ENCODE data around the gene AKR1C4.

The AKR1C4 gene

GRCh38 chr10:5183923-5184322 lies 12.7 kb upstream of the AKR1C4 start:
- Histone ChIP-seq H3K27me3 (ENCODE audit: insufficient read depth, low read length, poor library complexity, severe bottlenecking) (no peaks in the 10 kb centered on the region), H3K79me2 (ENCODE audit: insufficient read depth, low read length) (no peaks in the 10 kb centered on the region), H2AFZ (ENCODE audit: low read length) (no peak overlapping the region), H4K20me1 (ENCODE audit: insufficient read depth, low read length, poor library complexity, severe bottlenecking) (no peaks in the 10 kb centered on the region), H3K9ac (ENCODE audit: low read depth, low read length, poor library complexity, severe bottlenecking) (no peak overlapping the region), H3K4me2 (ENCODE audit: low read depth, low read length, poor library complexity, severe bottlenecking) (no peak overlapping the region), H3K9me3 (ENCODE audit: insufficient read depth, low read depth, low read length) (peaks cover 5% of the 10 kb centered on the region; the same call in 1 of the 2 replicates), H3K36me3 (ENCODE audit: insufficient read depth, low read length) (no peaks in the 10 kb centered on the region), H3K9me2 (replicated peaks; ENCODE audit: low read depth, low read length) (no peaks in the 10 kb centered on the region), H3K4me1 (ENCODE audit: insufficient read depth, low read length, poor library complexity, severe bottlenecking) (no peaks in the 10 kb centered on the region), H3F3A (ENCODE audit: low read depth) (no peaks in the 10 kb centered on the region), H3K4me3 (ENCODE audit: low read length, poor library complexity, severe bottlenecking) (no peak overlapping the region)
- no peak for TF ChIP-seq EZH2phosphoT487 (IDR thresholded peaks at IDR 0.05; ENCODE audit: borderline replicate concordance)
- TF ChIP-seq CTCF (conservative IDR thresholded peaks at IDR 0.05; ENCODE audit: low read length) = no peak

- no peak for TF ChIP-seq EZH2phosphoT487 (IDR thresholded peaks at IDR 0.05; ENCODE audit: borderline replicate concordance)
- TF ChIP-seq CTCF (conservative IDR thresholded peaks at IDR 0.05; ENCODE audit: low read length) = no peak
- Histone ChIP-seq H3K4me2 (ENCODE audit: low read depth, low read length, poor library complexity, severe bottlenecking) (no peak within 1 kb of the TSS), H3K4me3 (ENCODE audit: low read length, poor library complexity, severe bottlenecking) (no peak within 1 kb of the TSS), H3K27me3 (ENCODE audit: insufficient read depth, low read length, poor library complexity, severe bottlenecking) (no peaks in the 10 kb centered on the region), H3K79me2 (ENCODE audit: insufficient read depth, low read length) (no peaks in the 10 kb centered on the region), H3K9ac (ENCODE audit: low read depth, low read length, poor library complexity, severe bottlenecking) (no peak within 1 kb of the TSS), H3K9me2 (replicated peaks; ENCODE audit: low read depth, low read length) (no peaks in the 10 kb centered on the region), H3K4me1 (ENCODE audit: insufficient read depth, low read length, poor library complexity, severe bottlenecking) (no peaks in the 10 kb centered on the region), H2AFZ (ENCODE audit: low read length) (no peak within 1 kb of the TSS), H3K9me3 (ENCODE audit: insufficient read depth, low read depth, low read length) (peaks cover 5% of the 10 kb centered on the region; the same call in 1 of the 2 replicates), H3F3A (ENCODE audit: low read depth) (no peaks in the 10 kb centered on the region), H3K36me3 (ENCODE audit: insufficient read depth, low read length) (no peaks in the 10 kb centered on the region), H4K20me1 (ENCODE audit: insufficient read depth, low read length, poor library complexity, severe bottlenecking) (no peaks in the 10 kb centered on the region)
These were observed 11.5 kb upstream of the AKR1C4 start, which contains the start of gene AKR1C8 for GRCh38 chr10:5184987-5185775. TSS of gene AKR1C8 (minus strand) at chr10:5185150. CDS start at chr10:5185104, 46 bp downstream.

- no peak for TF ChIP-seq CTCF (conservative IDR thresholded peaks at IDR 0.05; ENCODE audit: low read length)
- TF ChIP-seq EZH2phosphoT487 (IDR thresholded peaks at IDR 0.05; ENCODE audit: borderline replicate concordance) = no peak
- Histone ChIP-seq H3K9me2 (replicated peaks; ENCODE audit: low read depth, low read length) (no peaks in the 10 kb centered on the region), H3K27me3 (ENCODE audit: insufficient read depth, low read length, poor library complexity, severe bottlenecking) (no peaks in the 10 kb centered on the region), H3K79me2 (ENCODE audit: insufficient read depth, low read length) (no peaks in the 10 kb centered on the region), H4K20me1 (ENCODE audit: insufficient read depth, low read length, poor library complexity, severe bottlenecking) (no peaks in the 10 kb centered on the region), H3K4me1 (ENCODE audit: insufficient read depth, low read length, poor library complexity, severe bottlenecking) (no peaks in the 10 kb centered on the region), H2AFZ (ENCODE audit: low read length) (no peak overlapping the region), H3K4me2 (ENCODE audit: low read depth, low read length, poor library complexity, severe bottlenecking) (no peak overlapping the region), H3K4me3 (ENCODE audit: low read length, poor library complexity, severe bottlenecking) (no peak overlapping the region), H3K9me3 (ENCODE audit: insufficient read depth, low read depth, low read length) (no peaks in the 10 kb centered on the region), H3K9ac (ENCODE audit: low read depth, low read length, poor library complexity, severe bottlenecking) (no peak overlapping the region), H3K36me3 (ENCODE audit: insufficient read depth, low read length) (no peaks in the 10 kb centered on the region), H3F3A (ENCODE audit: low read depth) (no peaks in the 10 kb centered on the region)
These were observed 8.8 kb upstream of the AKR1C4 start for GRCh38 chr10:5187867-5188266.
